Measurements from ENCODE around the gene SLC4A3. TPM values are rescaled to one million over a fixed set of nuclear protein-coding genes. Genes with fewer than 3 reads are reported as not detected.

SLC4A3 gene
- total and polyA plus RNA-seq, 2 donors (not counting 3 experiments of a cell fraction or from before 2014, with no cell fraction given) = 0.29 to 0.35 TPM

- no peak overlapping the region for H3K27ac ChIP-seq (ENCODE audit: insufficient read depth, low read depth, low read length)
- intact Hi-C loops (cut with micrococcal nuclease) = no loop called here
- no peak overlapping the region for H3K9ac ChIP-seq (replicated peaks; ENCODE audit: extremely low read depth, insufficient read depth, low read length)
- H3K36me3 ChIP-seq (ENCODE audit: control insufficient read depth in 2 of 2, extremely low read depth in 1 of 2, insufficient read depth in 2 of 2, low read length in 2 of 2) = no peaks in the 10 kb centered on the region
- no peak overlapping the region for H3K4me2 ChIP-seq (ENCODE audit: insufficient read depth, low read length)
- dilution Hi-C loops (cut with MboI; ENCODE audit: extremely low pct_ligation_motif_present, low sequenced_read_pairs) = no loop called here
- no peak overlapping the region for H3K4me3 ChIP-seq (replicated peaks in 1 of 3; ENCODE audit: insufficient read depth in 1 of 3, low read depth in 1 of 3, low read length in 3 of 3)
- TF ChIP-seq POLR2AphosphoS5 (IDR thresholded peaks at IDR 0.05; ENCODE audit: insufficient read depth, low read depth, low read length) = no peak
- no peak for TF ChIP-seq GATA2 (IDR thresholded peaks at IDR 0.05; ENCODE audit: insufficient read depth, insufficient read length, low read depth, low read length)
- TF ChIP-seq FOS (IDR thresholded peaks at IDR 0.05; ENCODE audit: borderline replicate concordance, insufficient read depth, low read length) = no peak
- TF ChIP-seq POLR2A (IDR thresholded peaks at IDR 0.05; ENCODE audit: low read depth, low read length) = no peak
- no peak for TF ChIP-seq EZH2 (IDR thresholded peaks at IDR 0.05; ENCODE audit: borderline replicate concordance, low read depth, low read length, severe bottlenecking)
- no peak for TF ChIP-seq MYC (IDR thresholded peaks at IDR 0.05; ENCODE audit: low read depth, low read length)
- no peak for TF ChIP-seq JUN (IDR thresholded peaks at IDR 0.05; ENCODE audit: borderline replicate concordance, insufficient read depth, insufficient read length, low read depth)
- no peak for TF ChIP-seq CTCF (IDR thresholded peaks at IDR 0.05; ENCODE audit: extremely low read depth in 1 of 2, insufficient read depth in 1 of 2, low read depth in 1 of 2, low read length in 2 of 2)
- no peak for TF ChIP-seq MAX (IDR thresholded peaks at IDR 0.05; ENCODE audit: insufficient read depth, insufficient read length)
- no peaks in the 10 kb centered on the region for H4K20me1 ChIP-seq (replicated peaks; ENCODE audit: control insufficient read depth, extremely low read depth, insufficient read depth, low read length)
- BruUV-seq (replicated peaks) = no TSS peak
- H3K9me3 ChIP-seq (replicated peaks; ENCODE audit: control insufficient read depth, insufficient read depth, low read length) = no peaks in the 10 kb centered on the region
- FAIRE-seq = no peak
- H2AFZ ChIP-seq (ENCODE audit: low read depth, low read length) = no peak overlapping the region
- DNase-seq (ENCODE audit: low read depth, low spot score) = no peak
- H3K4me1 ChIP-seq (ENCODE audit: control insufficient read depth, extremely low read depth, insufficient read depth, low read length) = no peaks in the 10 kb centered on the region
- H3K9me1 ChIP-seq (replicated peaks; ENCODE audit: control insufficient read depth, extremely low read depth, insufficient read depth, low read length) = no peaks in the 10 kb centered on the region
- peaks cover under 1 to 1% of the 10 kb centered on the region in 2 experiments for H3K27me3 ChIP-seq (ENCODE audit: control insufficient read depth in 2 of 2, insufficient read depth in 2 of 2, low read length in 2 of 2)
- no peaks in the 10 kb centered on the region for H3K79me2 ChIP-seq (ENCODE audit: control insufficient read depth, insufficient read depth, low read length)
- CTCF ChIA-PET = interaction anchor here (1.0 to 1.2 kb wide), 4 partner anchors 9 to 136 kb away, joined by 3 read pairs; partner anchors contain the start of gene OBSL1
- POLR2A ChIA-PET = interaction anchor here (0.6 kb wide), 1 partner anchor 41 kb away, joined by 3 read pairs; no protein-coding TSS in a partner anchor
Measured at GRCh38 chr2:219631904-219632759, 4.7 kb downstream of the SLC4A3 start.
